ENCODE data around the gene ST8SIA1.

The ST8SIA1 gene

GRCh38 chr12:22321638-22322037 is 12.9 kb downstream of the ST8SIA1 start:
- H3K27me3 ChIP-seq (ENCODE audit: insufficient read depth, low read length): no peaks in the 10 kb centered on the region
- no peak overlapping the region for H2AFZ ChIP-seq (ENCODE audit: insufficient read depth, low read length, poor library complexity)
- no peak overlapping the region for H2BK12ac ChIP-seq (ENCODE audit: low read length)
- no peaks in the 10 kb centered on the region for H3K9me3 ChIP-seq (ENCODE audit: insufficient read depth, low read depth, low read length)
- no peaks in the 10 kb centered on the region for H3K36me3 ChIP-seq (ENCODE audit: control insufficient read depth in 1 of 2, insufficient read depth in 2 of 2, low read length in 2 of 2)
- H4K91ac ChIP-seq (ENCODE audit: low read depth, low read length): no peak overlapping the region
- H3K4me3 ChIP-seq (ENCODE audit: low read depth, low read length): no peak overlapping the region
- no peak overlapping the region for H2BK120ac ChIP-seq (ENCODE audit: insufficient read depth, low read length, poor library complexity)
- H3K4me2 ChIP-seq (ENCODE audit: low read length): no peak overlapping the region
- no peak overlapping the region for H3K9ac ChIP-seq (ENCODE audit: low read length)
- no peak overlapping the region for H4K12ac ChIP-seq (ENCODE audit: low read depth, low read length)
- H3K27ac ChIP-seq (ENCODE audit: low read depth, low read length): no peak overlapping the region
- no peak overlapping the region for H2AK5ac ChIP-seq (ENCODE audit: low read length)
- no peak overlapping the region for H2BK5ac ChIP-seq (ENCODE audit: low read depth, low read length, poor library complexity)
- peaks cover 0 to 2% of the 10 kb centered on the region in 2 experiments for H3K4me1 ChIP-seq (ENCODE audit: control insufficient read depth in 1 of 2, insufficient read depth in 2 of 2, low read length in 2 of 2)
- no peak overlapping the region for H3K18ac ChIP-seq (ENCODE audit: low read length)
- no peak for DNase-seq
- no CpG with 5 or more reads among the region's 2 CpGs for WGBS (ENCODE audit: extremely low coverage, insufficient coverage, insufficient read length)
- H3K79me1 ChIP-seq (ENCODE audit: low read length): no peaks in the 10 kb centered on the region
- H3K79me2 ChIP-seq (ENCODE audit: control insufficient read depth, insufficient read depth, low read length, poor library complexity): no peaks in the 10 kb centered on the region
- H3K23ac ChIP-seq (ENCODE audit: low read length): no peak overlapping the region
- H4K8ac ChIP-seq (ENCODE audit: low read depth, low read length): no peak overlapping the region
- H3K14ac ChIP-seq (ENCODE audit: low read length): no peak overlapping the region
- H3K4ac ChIP-seq (ENCODE audit: low read depth, low read length): no peak overlapping the region

GRCh38 chr12:22321018-22321605 is 13.4 kb downstream of the ST8SIA1 start:
- peaks cover 0 to 2% of the 10 kb centered on the region in 2 experiments for H3K4me1 ChIP-seq (ENCODE audit: control insufficient read depth in 1 of 2, insufficient read depth in 2 of 2, low read length in 2 of 2)
- no peak overlapping the region for H2AFZ ChIP-seq (ENCODE audit: insufficient read depth, low read length, poor library complexity)
- H4K8ac ChIP-seq (ENCODE audit: low read depth, low read length): no peak overlapping the region
- no peak overlapping the region for H2AK5ac ChIP-seq (ENCODE audit: low read length)
- H4K91ac ChIP-seq (ENCODE audit: low read depth, low read length): no peak overlapping the region
- no peaks in the 10 kb centered on the region for H3K9me3 ChIP-seq (ENCODE audit: insufficient read depth, low read depth, low read length)
- H3K14ac ChIP-seq (ENCODE audit: low read length): no peak overlapping the region
- no peak overlapping the region for H3K4me2 ChIP-seq (ENCODE audit: low read length)
- H2BK5ac ChIP-seq (ENCODE audit: low read depth, low read length, poor library complexity): no peak overlapping the region
- H3K4ac ChIP-seq (ENCODE audit: low read depth, low read length): no peak overlapping the region
- no peaks in the 10 kb centered on the region for H3K36me3 ChIP-seq (ENCODE audit: control insufficient read depth in 1 of 2, insufficient read depth in 2 of 2, low read length in 2 of 2)
- no peak overlapping the region for H3K4me3 ChIP-seq (ENCODE audit: low read depth, low read length)
- no peak overlapping the region for H2BK120ac ChIP-seq (ENCODE audit: insufficient read depth, low read length, poor library complexity)
- H3K79me1 ChIP-seq (ENCODE audit: low read length): no peaks in the 10 kb centered on the region
- H2BK12ac ChIP-seq (ENCODE audit: low read length): no peak overlapping the region
- WGBS (ENCODE audit: extremely low coverage, insufficient coverage, insufficient read length): no CpG with 5 or more reads among the region's 11 CpGs
- H4K12ac ChIP-seq (ENCODE audit: low read depth, low read length): no peak overlapping the region
- no peak overlapping the region for H3K18ac ChIP-seq (ENCODE audit: low read length)
- H3K79me2 ChIP-seq (ENCODE audit: control insufficient read depth, insufficient read depth, low read length, poor library complexity): no peaks in the 10 kb centered on the region
- H3K27ac ChIP-seq (ENCODE audit: low read depth, low read length): no peak overlapping the region
- DNase-seq: no peak
- no peak overlapping the region for H3K23ac ChIP-seq (ENCODE audit: low read length)
- H3K9ac ChIP-seq (ENCODE audit: low read length): no peak overlapping the region
- H3K27me3 ChIP-seq (ENCODE audit: insufficient read depth, low read length): no peaks in the 10 kb centered on the region

GRCh38 chr12:22318108-22318737 is 16.3 kb downstream of the ST8SIA1 start:
- Histone ChIP-seq H3K23ac (ENCODE audit: low read length) (no peak overlapping the region), H3K9ac (ENCODE audit: low read length) (no peak overlapping the region)
- no CpG with 5 or more reads among the region's 4 CpGs for WGBS (ENCODE audit: extremely low coverage, insufficient coverage, insufficient read length)

GRCh38 chr12:22313963-22314330 is 20.6 kb downstream of the ST8SIA1 start:
- Histone ChIP-seq H2AFZ (ENCODE audit: insufficient read depth, low read length, poor library complexity) (no peak overlapping the region), H3K27me3 (ENCODE audit: insufficient read depth, low read length) (no peaks in the 10 kb centered on the region), H2BK5ac (ENCODE audit: low read depth, low read length, poor library complexity) (no peak overlapping the region), H3K9me3 (ENCODE audit: insufficient read depth, low read depth, low read length) (no peaks in the 10 kb centered on the region), H3K14ac (ENCODE audit: low read length) (no peak overlapping the region), H3K18ac (ENCODE audit: low read length) (no peak overlapping the region), H3K36me3 (ENCODE audit: control insufficient read depth in 1 of 2, insufficient read depth in 2 of 2, low read length in 2 of 2) (no peaks in the 10 kb centered on the region), H3K79me1 (ENCODE audit: low read length) (no peaks in the 10 kb centered on the region), H3K27ac (ENCODE audit: low read depth, low read length) (no peak overlapping the region), H2AK5ac (ENCODE audit: low read length) (no peak overlapping the region), H3K4ac (ENCODE audit: low read depth, low read length) (no peak overlapping the region), H4K91ac (ENCODE audit: low read depth, low read length) (no peak overlapping the region), H2BK12ac (ENCODE audit: low read length) (no peak overlapping the region), H3K79me2 (ENCODE audit: control insufficient read depth, insufficient read depth, low read length, poor library complexity) (no peaks in the 10 kb centered on the region), H3K4me3 (ENCODE audit: low read depth, low read length) (no peak overlapping the region), H3K4me1 (ENCODE audit: control insufficient read depth in 1 of 2, insufficient read depth in 2 of 2, low read length in 2 of 2) (no peaks in the 10 kb centered on the region), H3K9ac (ENCODE audit: low read length) (no peak overlapping the region), H2BK120ac (ENCODE audit: insufficient read depth, low read length, poor library complexity) (no peak overlapping the region), H4K12ac (ENCODE audit: low read depth, low read length) (no peak overlapping the region), H3K4me2 (ENCODE audit: low read length) (no peak overlapping the region), H3K23ac (ENCODE audit: low read length) (no peak overlapping the region), H4K8ac (ENCODE audit: low read depth, low read length) (no peak overlapping the region)
- no peak for DNase-seq
- WGBS (ENCODE audit: extremely low coverage, insufficient coverage, insufficient read length): no CpG with 5 or more reads among the region's 2 CpGs

More at GRCh38 chr12:22318108-22318737, 16.3 kb downstream of the ST8SIA1 start:
- Histone ChIP-seq H2BK5ac (ENCODE audit: low read depth, low read length, poor library complexity) (no peak overlapping the region), H2BK12ac (ENCODE audit: low read length) (no peak overlapping the region), H3K79me2 (ENCODE audit: control insufficient read depth, insufficient read depth, low read length, poor library complexity) (no peaks in the 10 kb centered on the region), H3K4me3 (ENCODE audit: low read depth, low read length) (no peak overlapping the region), H3K27ac (ENCODE audit: low read depth, low read length) (no peak overlapping the region), H3K36me3 (ENCODE audit: control insufficient read depth in 1 of 2, insufficient read depth in 2 of 2, low read length in 2 of 2) (no peaks in the 10 kb centered on the region), H3K4me2 (ENCODE audit: low read length) (no peak overlapping the region), H3K79me1 (ENCODE audit: low read length) (no peaks in the 10 kb centered on the region), H3K14ac (ENCODE audit: low read length) (no peak overlapping the region), H3K18ac (ENCODE audit: low read length) (no peak overlapping the region), H3K4ac (ENCODE audit: low read depth, low read length) (no peak overlapping the region), H3K9me3 (ENCODE audit: insufficient read depth, low read depth, low read length) (no peaks in the 10 kb centered on the region), H2AK5ac (ENCODE audit: low read length) (no peak overlapping the region), H4K91ac (ENCODE audit: low read depth, low read length) (no peak overlapping the region), H3K27me3 (ENCODE audit: insufficient read depth, low read length) (no peaks in the 10 kb centered on the region), H3K4me1 (ENCODE audit: control insufficient read depth in 1 of 2, insufficient read depth in 2 of 2, low read length in 2 of 2) (peaks cover 0 to 2% of the 10 kb centered on the region in 2 experiments), H4K8ac (ENCODE audit: low read depth, low read length) (no peak overlapping the region), H4K12ac (ENCODE audit: low read depth, low read length) (no peak overlapping the region), H2AFZ (ENCODE audit: insufficient read depth, low read length, poor library complexity) (no peak overlapping the region), H2BK120ac (ENCODE audit: insufficient read depth, low read length, poor library complexity) (no peak overlapping the region)
- peak in 1 of 2 donors; percentile 26 for DNase-seq

All from trophoblast cell (in vitro differentiated cells and primary cell).